Stimulated activated CD4-positive, alpha-beta T cell treated with anti-CD3 and anti-CD28 coated beads, Interleukin-12 subunit alpha, Interleukin-12 subunit beta, amount 100 ng/mL, for 24 hours (primary cell): ENCODE data around the gene RPP14.
A peak's percentile ranks its signal among the peaks of the same experiment; 100 is the strongest.

ENCODE experiments used
- DNase-seq, 2 experiments: peaks; one replicate each; pipeline ENCODE4 v3.0.0-alpha.2; 2020; ENCODE audit warnings: low read depth in 2 of 2

RPP14 gene

GRCh38 chr3:58291671-58292338 lies 14.2 kb upstream of the RPP14 start:
- no peak for DNase-seq

- DNase-seq: no peak
These were observed 13.2 kb upstream of the RPP14 start for GRCh38 chr3:58292866-58293265.

GRCh38 chr3:58293516-58293915 lies 12.5 kb upstream of the RPP14 start:
- no peak for DNase-seq

- DNase-seq: no peak
These were observed 9.8 kb upstream of the RPP14 start for GRCh38 chr3:58296269-58296668.

GRCh38 chr3:58296843-58297242 lies 9.2 kb upstream of the RPP14 start:
- no peak for DNase-seq

GRCh38 chr3:58298190-58298589 lies 7.9 kb upstream of the RPP14 start:
- DNase-seq: no peak

- DNase-seq: no peak
These were observed 7.0 kb upstream of the RPP14 start for GRCh38 chr3:58299075-58299474.

GRCh38 chr3:58299839-58300516 lies 6.1 kb upstream of the RPP14 start:
- DNase-seq: no peak

GRCh38 chr3:58307639-58308215 lies 1.7 kb downstream of the RPP14 start:
- peak in 1 of 2 experiments; percentile 15 for DNase-seq

GRCh38 chr3:58308728-58309127 lies 2.7 kb downstream of the RPP14 start:
- DNase-seq: no peak

- DNase-seq: no peak
These were observed 11.8 kb downstream of the RPP14 start for GRCh38 chr3:58317811-58318210.

GRCh38 chr3:58321791-58322190 lies 15.7 kb downstream of the RPP14 start:
- DNase-seq: no peak

- no peak for DNase-seq
These were observed 16.7 kb downstream of the RPP14 start for GRCh38 chr3:58322793-58323192.

GRCh38 chr3:58323529-58324390 lies 17.7 kb downstream of the RPP14 start:
- no peak for DNase-seq

GRCh38 chr3:58324391-58325390 lies 18.6 kb downstream of the RPP14 start:
- no peak for DNase-seq

GRCh38 chr3:58325525-58325992 lies 19.5 kb downstream of the RPP14 start:
- DNase-seq: no peak

- DNase-seq: no peak
These were observed 20.3 kb downstream of the RPP14 start for GRCh38 chr3:58326267-58326900.

GRCh38 chr3:58329150-58329921 lies 23.3 kb downstream of the RPP14 start:
- no peak for DNase-seq

GRCh38 chr3:58329922-58330413 lies 23.9 kb downstream of the RPP14 start:
- DNase-seq: no peak
